CD4-positive, alpha-beta T cell treated with Interleukin-12 subunit alpha and Interleukin-12 subunit beta, for 1 hour (primary cell): Measurements from ENCODE around the gene PPDPF.
A peak's percentile ranks its signal among the peaks of the same experiment; 100 is the strongest.

Source experiments
- DNase-seq: peaks from one replicate; pipeline ENCODE4 v3.0.0-alpha.2; 2020

Gene PPDPF

DNA sequence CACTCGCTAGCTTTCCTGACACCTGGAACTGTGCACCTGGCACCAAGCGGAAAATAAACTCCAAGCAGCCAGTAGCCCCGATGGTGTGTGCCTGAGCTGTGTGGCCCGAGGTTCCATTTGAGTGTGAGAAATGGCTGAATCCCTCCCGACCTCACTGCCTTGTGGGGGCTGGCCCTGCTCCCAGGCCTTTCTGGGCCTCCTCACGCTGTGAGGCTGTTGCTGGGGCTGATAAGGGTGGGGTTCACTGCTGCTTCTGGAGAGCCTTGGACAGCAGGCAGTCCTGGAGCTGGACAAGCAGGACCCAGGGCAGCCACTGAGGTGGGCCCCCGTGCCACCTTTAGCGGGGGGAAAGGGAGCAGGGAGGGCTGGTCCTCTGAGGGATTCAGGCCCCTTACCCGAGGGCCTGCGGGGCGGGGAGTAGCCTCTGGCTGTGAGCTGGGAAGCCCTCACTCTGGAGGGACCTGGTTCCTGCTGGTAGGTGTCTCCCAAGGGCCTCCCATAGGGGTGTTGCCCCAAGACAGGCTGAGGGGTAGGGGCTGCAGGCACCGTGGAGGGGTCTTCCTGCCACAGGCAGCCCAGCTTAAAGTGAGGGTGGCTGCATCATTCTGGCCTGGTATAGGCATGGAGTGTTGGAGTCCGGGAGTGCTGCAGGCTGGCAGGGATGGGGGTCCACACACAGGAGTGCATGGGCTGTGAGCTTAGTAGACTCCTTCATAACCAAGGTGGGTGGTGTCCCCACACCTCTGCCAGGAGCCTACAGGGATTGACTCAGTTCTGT is 1.7 kb downstream of the PPDPF start:
- no peak for DNase-seq

DNA sequence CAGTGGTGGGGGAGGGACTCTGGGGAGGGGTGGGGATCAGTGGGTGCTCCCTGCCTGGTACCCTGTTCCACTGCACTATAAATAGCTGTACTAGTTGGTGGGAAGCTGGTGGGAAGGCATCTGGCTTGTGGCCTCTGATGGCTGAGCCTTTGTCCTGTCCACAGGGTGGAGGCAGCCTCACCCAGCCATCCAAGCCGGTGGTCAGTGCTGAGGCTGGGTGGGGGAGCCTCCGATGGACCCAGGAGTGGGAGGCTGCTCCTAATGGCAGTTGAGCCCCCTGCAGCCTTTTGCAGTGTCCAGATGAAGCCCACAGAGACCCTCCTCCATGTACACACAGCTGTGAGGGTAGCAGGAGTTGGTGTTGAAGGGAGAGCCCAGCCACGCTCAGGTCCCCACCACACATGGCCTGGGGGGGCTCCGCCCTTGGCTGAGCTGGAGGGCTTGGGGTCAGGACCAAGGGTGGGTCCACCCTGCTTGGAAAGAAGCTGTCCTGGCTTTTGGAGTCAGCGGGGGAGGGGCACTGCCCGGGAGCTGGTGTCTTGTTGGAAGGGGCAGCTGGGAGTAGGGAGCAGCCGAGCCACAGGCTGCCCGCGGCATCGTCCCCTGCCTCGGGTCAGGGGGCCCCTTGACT is 2.5 kb downstream of the PPDPF start:
- no peak for DNase-seq

DNA sequence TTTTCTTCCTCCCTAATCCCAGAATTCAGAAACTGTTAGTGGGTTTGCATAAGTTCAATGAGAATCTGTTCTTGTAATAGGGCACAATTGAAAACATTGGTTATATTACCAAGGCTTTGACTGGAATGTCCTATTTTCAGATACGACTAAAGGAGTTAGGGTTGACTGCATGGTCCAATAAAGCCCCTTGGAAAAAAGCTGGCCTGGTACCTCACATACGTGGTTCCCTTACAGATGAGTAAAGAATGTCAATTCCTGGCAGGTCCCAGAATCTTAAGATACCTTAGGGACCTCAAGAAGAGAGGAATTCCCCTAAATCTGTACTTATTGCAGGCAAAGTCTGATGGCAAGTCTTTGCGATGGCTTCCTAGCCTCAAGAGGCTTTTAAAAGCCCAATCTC is 4.6 kb downstream of the PPDPF start:
- DNase-seq = no peak

DNA sequence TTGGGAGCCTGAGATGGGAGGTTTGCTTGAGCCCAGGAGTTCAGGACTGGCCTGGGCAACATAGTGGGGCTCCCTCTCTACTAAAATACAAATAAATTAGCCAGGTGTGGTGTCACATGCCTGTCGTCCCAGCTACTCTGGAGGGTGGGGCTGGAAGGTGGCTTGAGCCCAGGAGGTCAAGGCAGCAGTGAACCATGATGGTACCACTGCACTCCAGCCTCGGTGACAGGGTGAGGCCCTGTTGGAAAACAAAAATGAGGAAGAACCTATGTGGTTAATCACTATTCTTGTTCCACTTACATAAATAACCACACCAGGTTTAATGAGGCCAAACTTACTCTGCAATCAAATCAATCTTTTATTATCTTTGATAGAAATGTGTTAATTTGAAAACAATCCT is 5.4 kb downstream of the PPDPF start:
- no peak for DNase-seq

DNA sequence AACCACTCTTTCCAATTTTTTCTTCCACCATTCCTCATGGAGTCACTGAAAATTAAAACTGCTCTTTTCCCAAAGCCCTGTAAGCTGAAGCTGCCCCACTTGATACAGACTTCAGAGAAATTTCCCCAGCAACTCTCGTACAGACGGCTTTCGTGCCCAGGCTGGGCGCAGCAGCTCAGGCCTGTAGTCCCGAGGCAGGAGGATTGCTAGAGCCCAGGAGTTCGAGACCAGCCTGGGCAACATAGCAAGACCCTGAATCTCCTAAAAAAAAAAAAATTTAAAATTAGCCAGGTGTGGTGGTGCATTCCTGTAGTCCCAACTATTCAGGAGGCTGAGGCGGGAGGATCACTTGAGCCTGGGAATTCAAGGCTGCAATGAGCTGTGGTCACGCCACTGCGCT is 6.6 kb downstream of the PPDPF start:
- no peak for DNase-seq

DNA sequence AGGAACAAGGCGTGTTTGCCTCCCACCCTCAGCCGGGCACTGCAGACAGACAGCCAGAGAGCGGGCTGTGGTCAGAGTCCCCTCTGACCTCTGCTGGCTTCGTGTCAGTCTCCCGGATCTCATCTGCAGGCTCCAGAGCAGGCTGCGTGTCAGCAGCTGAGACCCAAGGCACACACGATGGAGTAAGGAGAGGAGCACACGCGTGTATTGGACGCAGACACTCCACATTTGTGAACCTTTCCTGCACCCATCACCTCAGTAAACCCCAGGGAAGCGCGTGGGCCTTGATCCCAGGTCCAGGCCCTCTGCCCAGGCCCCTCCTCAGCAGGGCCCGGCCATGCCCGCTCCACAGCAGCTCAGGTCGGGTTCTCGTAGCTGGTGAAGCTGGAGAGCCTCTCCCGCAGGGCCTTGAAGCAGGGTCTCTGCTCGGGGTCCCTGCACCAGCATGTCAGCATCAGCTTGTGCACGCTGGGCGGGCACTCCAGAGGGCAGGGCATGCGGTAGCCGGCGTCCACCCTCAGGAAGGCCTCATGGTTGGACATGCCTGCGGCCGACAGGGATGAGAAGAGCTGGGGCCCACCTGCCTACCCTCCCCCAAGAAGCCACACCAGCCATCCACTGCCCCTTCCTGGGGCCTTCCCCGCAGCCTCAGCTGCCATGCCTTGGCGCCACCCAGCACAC is 8.8 kb downstream of the PPDPF start:
- DNase-seq = no peak

DNA sequence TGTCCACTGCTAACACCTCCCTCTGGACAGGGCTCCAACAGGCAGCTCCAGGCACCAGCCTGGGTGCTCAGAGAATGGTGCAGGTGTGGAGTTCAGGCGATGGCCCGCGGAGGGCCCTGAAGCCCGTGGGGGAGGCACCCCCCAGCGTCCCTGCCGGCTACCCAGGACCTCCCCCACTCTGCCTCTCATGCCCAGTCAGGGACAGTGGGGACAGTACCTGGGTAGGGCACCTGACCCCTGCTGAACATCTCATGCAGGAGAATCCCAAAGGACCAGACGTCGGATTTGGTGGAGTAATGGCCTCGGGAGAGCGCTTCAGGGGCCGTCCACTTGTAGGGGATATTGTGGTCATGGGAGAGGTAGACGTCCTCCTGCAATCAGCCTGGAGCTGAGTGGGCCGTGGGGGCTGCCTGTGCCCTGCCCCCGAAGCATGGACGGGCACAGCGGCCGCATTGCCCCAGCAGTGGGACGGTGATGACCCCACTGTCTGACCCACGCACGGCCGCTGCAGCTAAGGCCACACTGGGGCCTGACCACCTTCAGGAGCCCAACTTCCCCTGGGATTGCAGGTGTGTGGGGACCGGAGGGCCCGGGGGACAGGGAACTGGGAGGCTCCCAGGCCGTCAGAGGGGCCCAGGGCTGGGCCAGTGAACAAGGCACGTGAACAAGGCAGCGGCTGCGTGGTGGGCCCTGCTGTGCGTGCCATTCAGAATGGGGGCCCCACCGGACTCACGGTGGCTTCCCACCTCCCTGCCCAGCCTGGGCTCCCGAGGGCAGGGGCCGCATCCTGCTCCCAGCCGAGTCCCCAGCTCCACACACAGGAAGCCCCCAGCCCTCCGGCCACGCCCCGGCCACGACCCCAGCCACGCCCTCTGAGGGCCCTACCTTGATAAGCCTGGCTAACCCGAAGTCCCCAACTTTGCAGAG is 9.6 kb downstream of the PPDPF start:
- DNase-seq = no peak

DNA sequence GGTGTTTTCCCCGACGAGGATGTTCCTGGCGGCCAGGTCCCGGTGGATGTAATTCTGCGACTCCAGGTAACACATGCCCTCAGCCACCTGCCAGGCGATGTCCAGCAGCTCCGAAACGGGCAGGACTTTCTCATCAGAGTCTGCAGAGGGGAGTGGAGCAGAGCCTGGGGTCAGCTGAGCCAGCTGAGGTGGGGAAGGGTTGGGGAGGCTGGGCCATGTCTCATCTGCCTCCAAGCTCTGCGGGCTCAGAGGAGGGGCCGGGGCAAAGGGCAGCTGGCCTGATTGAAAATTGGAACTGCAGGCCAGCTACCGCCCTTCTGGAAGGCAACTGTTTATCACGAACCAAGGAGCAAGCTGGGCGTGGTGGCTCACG is 10.2 kb downstream of the PPDPF start:
- no peak for DNase-seq

DNA sequence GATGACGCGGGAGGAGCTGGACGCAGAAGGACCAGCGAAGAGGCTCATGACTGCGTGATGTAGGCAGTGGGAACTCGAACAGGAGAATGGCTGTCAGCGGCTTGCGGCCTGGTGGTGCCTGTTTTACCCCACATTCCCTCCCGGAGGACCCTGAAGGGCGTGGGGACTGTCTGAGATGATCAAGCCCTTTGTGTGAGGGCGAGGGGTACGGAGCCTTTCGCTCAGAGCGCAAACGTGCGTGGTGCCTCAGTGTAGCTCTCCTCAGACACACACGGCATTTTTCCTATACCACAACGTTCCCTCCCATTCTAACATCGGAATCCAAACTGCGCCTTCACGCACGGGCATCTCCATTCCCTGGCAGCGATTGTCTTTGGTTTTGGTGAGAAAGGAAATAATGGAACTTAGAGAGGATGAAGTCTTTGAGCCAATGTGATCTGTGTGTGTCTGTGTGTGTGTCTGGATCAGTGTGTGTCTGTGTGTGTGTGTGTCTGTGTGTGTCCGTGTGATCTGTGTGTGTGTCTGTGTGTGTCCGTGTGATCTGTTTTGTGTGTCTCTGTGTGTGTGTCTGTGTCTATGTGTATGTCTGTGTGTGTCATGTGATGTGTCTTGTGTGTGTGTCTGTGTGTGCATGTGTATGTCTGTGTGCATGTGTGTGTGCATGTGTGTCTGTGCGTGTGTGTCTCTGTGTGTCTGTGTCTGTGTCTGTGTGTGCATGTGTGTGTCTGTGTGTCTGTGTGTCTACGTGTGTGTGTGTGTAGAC is 11.3 kb downstream of the PPDPF start:
- no peak for DNase-seq

DNA sequence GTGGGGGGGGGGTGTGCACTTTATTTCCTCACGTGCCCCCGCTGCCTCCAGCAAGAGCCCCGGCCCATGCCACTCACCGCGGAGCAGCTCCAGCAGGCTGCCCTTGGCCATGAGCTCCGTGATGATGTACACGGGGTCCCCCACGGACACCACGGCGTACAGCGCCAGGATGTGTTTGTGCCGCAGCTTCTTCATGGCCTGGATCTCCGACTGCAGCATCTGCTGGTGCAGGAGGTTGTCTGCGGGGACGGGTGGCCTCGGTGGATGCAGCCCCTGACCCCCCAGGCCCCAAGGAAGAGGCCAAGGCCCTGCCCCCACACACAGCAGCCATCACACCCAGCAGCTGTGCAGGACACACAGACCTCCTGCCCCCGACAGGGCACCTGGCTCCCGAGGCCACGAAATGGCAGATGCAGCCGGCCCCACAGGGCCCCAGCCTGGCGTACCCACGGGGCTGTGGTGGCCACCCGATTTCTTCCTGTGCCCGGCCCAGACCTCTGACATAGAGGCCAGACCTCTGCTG is 11.9 kb downstream of the PPDPF start:
- no peak for DNase-seq

DNA sequence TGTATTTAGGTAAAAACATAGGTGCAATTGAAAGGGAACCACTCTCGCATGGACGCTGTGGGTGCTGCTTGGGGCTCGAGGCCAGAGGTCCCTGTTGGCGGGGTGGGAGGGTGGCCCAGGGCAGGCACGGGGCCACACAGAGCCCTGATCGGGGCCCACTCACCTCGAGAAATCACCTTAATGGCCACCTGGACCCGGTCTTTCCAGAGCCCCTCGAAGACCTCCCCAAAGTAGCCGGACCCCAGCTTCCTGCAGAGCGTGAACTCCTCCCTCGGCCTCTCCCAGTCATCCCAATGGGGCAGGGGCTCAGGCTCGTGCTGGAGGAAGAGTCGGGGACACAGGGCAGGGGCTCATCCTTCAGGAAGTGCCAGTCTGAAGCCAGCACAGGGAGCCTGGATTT is 12.8 kb downstream of the PPDPF start:
- no peak for DNase-seq

DNA sequence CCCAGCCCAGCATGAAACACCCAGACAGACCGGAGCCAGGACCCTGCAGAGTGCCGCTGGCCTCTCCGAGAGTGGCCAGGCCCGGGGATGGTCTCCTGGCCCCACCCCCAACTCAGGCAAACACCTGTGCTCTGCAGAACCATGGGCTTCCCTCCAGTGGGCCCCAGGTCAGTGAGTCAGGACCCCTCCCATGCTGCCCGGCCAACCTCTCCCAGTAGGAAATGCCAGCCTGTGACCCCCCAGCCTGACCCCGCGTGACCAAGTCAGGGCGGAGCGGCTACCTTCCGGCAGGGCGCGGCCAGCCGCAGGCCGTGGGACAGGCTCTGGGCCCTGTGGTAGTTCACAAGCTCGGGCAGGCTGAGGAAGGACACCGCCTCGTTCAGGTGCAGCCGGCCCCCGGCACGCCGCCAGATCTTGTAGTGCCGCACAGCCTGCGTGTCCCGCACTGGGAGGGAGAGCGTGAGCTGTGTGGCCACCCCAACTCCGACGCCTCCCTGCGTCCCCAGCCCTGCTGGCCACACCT is 13.4 kb downstream of the PPDPF start:
- DNase-seq = no peak

DNA sequence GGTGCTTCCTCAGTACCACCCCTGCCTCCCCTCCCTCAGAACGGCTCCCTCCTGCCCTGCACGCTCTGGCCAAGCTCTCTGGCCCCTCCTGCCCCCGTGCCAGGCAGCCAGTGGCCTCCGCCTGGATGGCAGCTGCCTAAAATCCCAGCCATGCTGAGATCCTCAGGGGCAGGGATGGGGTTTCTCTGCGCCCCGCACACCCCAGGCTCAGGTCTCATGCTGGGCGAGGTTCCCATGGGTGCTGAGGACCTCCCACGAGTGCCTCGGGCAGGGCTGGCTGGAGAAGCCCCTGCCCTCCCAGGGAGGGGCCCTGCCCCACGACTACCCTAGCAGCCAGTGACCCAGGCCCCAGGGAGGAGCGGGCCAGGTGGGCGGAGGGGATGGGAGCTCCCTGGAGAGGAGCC is 13.9 kb downstream of the PPDPF start:
- DNase-seq = no peak

DNA sequence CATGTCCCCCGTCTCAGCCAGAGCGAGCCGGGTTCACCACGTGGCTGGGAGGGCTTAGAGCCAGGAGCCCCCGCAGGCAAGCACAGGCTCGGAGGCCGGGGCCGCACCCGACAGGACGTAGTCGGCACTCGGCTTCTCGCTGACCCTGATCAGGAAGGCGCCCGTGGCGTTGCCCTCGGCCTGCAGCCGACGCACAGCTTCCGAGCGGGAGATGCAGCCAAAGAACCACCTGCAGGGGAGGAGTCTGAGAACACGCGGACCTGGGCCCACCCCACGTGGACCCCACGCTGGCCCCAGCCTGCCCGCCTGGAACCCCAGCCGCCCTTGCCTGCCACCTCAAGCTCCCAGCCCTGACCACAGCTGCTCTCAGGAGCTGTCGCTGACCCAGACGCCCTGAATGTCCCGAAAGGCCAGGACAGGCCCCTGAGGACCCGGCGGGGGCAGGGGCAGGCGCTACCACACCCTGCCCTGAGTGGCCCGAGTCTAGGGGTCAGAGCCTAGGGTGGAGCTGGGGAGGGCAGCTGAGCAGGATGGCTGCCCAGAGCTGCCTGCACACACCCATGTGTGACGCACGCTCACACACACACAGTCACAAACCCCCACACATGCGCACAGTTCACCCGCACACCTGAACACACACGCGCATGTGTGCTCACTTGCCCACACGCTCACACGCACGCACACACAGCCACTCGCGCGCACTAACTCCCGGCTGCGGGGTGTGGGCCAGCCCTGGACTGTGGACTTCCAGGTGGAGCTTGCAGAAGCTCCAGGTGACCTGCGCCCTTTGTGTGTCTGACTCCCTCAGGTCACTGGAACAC is 14.5 kb downstream of the PPDPF start:
- DNase-seq = peak; percentile 15

DNA sequence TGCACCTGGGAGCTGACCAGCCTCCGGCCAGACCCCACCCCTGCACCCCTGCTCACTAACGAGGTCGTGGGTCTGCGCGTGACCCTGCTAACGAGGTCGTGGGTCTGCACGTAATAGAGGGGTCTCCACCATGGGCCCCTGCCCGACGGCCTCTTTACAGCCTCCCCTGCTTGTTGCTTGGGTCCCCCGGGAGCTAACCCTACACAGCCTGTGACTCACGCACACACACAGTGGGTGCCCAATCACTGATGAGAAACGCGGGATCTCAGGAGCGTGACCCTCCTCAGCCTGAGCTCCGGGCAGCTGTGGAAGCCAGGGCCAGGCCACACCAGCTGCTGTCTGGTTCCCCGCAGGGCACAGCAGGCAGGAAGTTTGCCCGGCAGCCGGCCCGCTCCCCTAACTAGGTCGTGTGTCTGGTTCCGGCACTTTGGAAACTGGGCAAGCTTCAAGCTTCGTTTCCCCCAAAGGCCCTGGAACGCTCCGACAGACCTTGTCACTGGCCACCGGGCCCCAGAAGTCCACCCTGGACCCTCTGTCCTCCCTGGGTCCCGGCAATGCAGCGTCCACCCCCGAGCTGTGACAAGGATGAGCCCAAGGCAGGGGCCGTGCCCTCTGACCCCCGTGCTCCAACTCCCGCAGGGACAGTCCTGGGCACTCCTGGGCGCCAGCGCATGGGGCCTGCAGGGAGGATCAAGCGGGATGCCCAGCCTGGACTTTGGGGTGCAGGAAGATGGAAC is 15.8 kb downstream of the PPDPF start:
- no peak for DNase-seq

DNA sequence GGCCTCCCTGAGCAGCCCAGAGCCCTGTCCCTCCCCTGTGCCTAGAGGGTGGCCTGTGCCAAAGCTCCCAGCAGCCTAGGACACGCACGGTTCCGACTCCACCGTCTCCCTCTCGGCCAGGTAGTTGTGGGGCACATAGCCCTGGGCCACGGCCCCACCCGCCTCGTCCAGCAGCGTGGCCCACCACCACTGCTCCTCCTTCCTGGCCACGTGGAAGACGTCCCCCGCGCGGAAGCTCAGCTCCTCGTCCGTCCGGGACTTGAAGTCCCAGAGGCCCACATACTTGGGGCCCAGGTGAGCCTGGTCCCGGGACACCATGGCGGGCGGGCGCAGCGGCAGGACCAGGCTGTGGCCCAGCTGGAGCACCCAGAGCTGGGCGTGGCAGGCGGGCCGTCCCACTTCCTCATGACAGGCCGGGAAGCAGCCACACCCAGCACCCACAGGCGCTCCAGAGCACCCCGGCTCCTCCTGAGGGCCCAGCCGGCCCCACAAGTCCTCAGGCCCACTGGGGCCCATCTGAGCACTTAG is 16.5 kb downstream of the PPDPF start, which contains the start of gene PTK6:
Gene PTK6 (minus strand): TSS at position 380 of the 528 bp plus-strand sequence. CDS start 62 bp downstream, at position 318.
- DNase-seq = peak; percentile 28

DNA sequence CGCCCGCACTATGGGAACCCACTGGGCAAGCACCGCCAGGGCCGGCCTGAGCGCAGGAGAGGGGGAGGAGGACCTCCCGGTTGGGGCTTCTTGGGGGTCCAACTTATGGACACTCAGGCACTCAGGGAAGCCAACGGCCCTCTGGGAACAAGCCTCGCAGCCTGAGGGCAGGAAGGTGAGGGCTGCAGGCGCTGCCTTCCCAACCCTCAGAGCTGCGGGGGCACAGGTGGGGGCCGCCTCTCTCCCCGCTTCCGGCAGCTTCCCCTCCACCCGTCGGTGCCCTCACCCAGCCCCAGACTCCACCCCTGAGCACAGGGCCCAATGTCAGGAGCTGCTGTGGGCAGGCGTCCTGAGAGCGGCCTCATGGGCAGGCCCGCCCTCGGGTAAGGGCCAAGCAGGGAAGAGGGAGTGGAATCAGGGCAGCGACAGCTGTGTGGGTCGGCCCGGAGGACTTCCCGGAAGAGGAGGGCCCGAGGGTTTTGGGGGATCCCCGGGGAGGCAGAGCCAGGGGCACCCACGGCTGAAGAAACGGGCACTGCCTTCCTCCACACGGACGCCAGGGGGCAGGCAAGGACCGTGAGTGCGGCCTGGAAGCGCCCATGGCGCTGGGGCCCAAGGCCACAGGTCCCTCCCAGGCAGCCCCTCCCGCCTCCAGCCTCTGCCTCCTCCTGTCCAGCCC is 17.1 kb downstream of the PPDPF start:
- DNase-seq = peak; percentile 96

DNA sequence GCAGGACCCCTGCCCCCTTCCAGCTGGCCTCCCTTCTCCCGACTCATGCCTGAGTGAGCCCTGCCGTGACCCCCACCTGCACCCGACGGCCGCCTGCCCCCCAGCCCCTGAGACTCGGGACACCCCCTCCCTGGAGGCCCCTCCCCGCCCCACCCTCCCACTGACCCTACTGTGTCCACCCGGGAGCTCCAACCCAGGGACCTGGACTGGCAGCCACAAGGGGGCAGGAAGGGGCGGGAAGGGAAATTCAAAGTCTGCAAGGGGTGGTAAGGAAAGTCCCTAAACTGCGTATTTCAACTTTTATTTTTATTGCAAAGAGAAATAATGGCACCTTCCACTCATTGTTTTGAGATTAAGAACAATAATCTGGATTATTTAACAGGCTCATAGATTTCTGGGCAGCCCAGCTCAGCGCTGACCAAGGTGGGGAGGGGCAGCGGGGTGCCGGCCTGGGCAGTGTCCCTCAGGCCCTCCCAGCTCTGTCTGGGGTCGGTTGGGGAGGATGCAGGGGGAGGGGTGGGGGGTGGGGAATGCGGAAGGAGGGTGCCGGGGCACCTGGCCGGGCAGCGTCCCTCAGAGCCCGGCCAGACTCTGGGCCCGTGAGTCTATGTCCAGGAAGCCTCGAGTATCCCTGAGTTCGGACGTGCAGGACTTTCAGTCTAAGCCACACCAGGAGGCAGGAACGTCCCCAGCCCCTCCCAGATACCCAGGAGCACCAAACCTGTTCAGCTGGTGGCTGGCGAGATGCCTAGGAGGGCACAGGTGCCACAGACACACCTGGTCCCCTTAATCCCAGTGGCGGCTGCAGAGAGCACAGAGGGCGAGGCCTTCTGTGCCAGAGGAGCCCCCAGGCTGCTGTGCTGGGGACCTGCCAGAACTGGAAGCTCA is 17.9 kb downstream of the PPDPF start:
- DNase-seq = peak; percentile 70
